GM13977 (cell line): ENCODE data around the gene METTL8.
"Not testable (repeated sequence)": the region's sequence is repeated elsewhere in the genome, so short reads cannot be mapped to it uniquely, and the experiment has no call there.

Experiments used
- DNase-seq: peaks from one replicate; pipeline ENCODE4 v3.0.0; 2012; ENCODE audit warnings: low spot score
- in situ Hi-C: fragments of 300-500 bp; cut with MboI; formaldehyde crosslinking; loops from one replicate; pipeline ENCODE4 v1.12.0; 2022; ENCODE audit warnings: low sequenced_read_pairs, low pct_unique_long_range_greater_than_20kb, mixed read lengths, inconsistent platforms; ENCODE audit not compliant: unreplicated experiment
- TF ChIP-seq, protein P1 (sequence below): IDR thresholded peaks from 2 replicates; pipeline ENCODE4 v1.5.1; 2012; ENCODE audit warnings: mild to moderate bottlenecking, control low read depth; ENCODE audit not compliant: insufficient read depth; ENCODE audit errors: extremely low read depth, missing control alignments

The METTL8 gene

DNA sequence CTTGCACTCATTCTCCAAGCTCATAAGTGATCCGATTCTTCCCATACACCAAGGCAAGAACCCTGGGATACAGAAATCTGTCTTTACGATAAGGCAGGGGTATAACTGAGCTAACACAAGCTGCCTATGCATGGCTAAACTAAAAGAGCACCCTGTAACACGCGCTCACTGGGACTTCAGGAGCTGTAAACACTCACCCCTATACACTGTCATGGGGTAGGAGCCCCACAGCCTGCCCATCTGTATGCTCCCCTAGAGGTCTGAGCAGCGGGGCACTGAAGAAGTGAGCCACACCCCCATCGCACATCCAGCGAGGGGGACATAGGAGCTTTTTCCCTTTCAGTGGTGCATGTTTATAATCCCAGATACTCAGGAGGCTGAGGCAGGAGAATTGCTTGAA, 46.7 kb downstream of the METTL8 start:
- DNase-seq: no peak
- TF ChIP-seq, protein P1, sequence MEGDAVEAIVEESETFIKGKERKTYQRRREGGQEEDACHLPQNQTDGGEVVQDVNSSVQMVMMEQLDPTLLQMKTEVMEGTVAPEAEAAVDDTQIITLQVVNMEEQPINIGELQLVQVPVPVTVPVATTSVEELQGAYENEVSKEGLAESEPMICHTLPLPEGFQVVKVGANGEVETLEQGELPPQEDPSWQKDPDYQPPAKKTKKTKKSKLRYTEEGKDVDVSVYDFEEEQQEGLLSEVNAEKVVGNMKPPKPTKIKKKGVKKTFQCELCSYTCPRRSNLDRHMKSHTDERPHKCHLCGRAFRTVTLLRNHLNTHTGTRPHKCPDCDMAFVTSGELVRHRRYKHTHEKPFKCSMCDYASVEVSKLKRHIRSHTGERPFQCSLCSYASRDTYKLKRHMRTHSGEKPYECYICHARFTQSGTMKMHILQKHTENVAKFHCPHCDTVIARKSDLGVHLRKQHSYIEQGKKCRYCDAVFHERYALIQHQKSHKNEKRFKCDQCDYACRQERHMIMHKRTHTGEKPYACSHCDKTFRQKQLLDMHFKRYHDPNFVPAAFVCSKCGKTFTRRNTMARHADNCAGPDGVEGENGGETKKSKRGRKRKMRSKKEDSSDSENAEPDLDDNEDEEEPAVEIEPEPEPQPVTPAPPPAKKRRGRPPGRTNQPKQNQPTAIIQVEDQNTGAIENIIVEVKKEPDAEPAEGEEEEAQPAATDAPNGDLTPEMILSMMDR: no peak
- in situ Hi-C loops: no loop called here

DNA sequence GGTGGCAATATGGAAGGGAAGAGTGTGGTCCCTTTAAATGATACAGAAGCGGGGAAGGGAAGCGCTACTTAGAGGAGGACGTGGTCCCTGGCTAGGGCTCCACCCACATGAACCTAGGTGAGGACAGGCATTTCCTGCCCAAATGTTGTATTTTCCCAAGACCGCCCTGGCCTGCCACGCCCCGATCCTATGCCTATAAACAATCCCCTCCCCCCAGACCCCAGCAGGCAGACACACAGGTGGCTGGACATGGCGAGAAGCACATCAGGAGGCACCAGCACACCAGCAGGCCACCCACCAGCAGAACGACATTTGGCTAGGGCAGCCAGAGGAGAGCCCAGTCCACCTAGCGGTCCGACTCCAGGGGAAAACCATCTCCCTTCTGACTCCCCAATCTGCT, 47.2 kb downstream of the METTL8 start:
- DNase-seq: no peak
- TF ChIP-seq, protein P1: no peak
- in situ Hi-C loops: no loop called here

DNA sequence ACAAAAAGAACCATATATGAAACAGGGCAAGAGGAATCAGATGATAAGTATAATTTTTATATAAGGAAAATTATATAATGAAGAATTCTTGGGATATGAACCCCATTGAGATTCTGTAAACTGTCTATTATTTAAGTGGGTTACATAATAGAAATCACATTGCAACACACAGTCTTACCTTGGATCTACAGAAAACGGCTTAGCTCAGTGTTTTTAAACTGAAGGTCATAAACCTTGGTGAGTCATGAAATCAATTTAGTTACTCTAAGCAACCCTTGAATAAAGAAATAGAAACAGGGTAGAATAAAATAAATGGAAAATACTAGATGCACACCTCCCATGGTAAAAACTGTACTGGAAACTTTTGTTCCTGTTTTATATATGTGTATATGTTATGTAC, 50.7 kb downstream of the METTL8 start:
- no peak for DNase-seq
- in situ Hi-C loops: no loop called here
- TF ChIP-seq, protein P1: no peak

DNA sequence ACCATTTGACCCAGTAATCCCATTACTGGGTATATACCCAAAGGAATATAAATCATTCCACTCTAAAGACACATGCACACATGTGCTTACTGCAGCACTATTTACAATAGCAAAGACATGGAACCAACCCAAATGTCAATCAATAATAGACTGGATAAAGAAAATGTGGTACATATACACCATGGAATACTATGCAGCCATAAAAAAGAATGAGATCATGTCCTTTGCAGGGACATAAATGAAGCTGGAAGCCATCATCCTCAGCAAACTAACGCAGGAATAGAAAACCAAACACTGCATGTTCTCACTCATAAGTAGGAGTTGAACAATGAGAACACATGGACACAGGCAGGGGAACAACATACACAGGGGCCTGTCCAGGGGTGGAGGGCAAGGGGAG, 51.6 kb downstream of the METTL8 start:
- in situ Hi-C loops, DNase-seq: not testable (repeated sequence)

DNA sequence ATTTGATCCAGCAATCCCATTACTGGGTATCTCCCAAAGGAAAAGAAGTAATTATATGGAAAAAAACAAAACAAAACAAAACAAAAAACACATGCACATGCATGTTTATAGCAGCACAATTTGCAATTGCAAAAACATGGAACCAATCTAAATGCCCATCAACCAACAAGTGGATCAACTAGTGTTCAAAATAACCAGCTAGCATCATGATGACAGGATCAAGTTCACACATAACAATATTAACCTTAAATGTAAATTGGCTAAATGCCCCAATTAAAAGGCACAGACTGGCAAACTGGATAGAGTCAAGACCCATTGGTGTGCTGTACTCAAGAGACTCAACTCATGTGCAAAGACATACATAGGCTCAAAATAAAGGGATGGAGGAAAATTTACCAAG, 55.9 kb downstream of the METTL8 start:
- DNase-seq, in situ Hi-C loops: not testable (repeated sequence)

DNA sequence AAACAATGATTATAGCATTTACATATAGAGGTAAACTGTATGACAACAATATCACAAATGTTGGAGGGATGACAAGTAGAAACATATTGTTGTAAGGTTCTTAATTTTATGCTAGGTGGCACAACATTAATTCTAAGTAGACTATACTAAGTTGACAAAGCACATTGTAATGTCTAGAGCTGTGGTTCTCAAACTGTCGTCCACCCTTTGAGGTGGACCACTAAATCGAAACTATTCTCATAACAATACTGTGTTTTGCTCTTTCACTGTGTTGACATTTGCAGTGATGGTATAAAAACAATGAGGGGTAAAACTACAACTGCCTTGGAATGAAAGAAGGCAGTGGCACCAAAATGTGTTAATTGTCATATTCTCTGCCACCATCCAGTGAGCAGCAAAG, 66.1 kb downstream of the METTL8 start:
- TF ChIP-seq, protein P1: no peak
- DNase-seq: no peak
- in situ Hi-C loops: no loop called here

DNA sequence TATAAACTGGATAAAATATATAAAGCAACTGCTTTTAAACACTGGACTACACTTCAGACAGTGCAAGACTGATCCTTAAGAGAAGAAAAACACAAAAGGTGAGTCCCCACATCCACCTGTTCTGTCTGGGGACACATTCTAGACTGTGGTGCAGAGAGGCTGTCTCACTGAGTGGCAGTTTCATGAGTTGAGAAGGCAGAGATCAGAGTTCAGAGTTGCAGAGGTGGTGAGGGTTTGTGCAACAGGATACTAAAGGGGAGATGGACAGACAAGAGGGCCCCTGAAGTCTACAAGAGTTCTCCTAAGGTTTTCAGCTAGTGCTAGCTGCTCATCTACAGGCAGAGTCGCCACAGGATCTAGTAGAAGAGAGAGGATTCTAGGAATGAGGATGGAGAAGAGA, 68.0 kb downstream of the METTL8 start:
- in situ Hi-C loops: no loop called here
- TF ChIP-seq, protein P1: no peak
- no peak for DNase-seq

DNA sequence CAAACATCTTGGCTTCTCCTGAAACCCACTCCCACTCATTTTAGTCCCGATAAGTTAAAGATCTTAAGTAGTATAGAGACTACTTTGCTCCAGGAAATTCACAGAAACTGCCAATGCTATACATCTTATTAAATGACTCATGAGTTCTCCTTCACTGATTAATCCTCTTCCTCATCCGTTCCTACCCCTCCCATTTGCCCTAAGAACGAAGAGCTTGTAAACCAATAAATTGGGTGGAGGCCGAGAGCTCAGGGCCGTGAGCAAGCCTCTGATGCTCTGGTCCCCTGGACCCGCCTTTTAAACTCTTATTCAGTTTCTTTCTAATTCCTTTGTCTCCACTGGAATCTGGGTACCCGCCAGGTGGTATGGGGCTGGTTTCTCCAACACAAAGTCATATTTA, 68.6 kb downstream of the METTL8 start:
- TF ChIP-seq, protein P1: no peak
- in situ Hi-C loops: no loop called here
- no peak for DNase-seq
